ENCODE measurements around the gene ITPRIPL2.

- TF ChIP-seq, protein P1, sequence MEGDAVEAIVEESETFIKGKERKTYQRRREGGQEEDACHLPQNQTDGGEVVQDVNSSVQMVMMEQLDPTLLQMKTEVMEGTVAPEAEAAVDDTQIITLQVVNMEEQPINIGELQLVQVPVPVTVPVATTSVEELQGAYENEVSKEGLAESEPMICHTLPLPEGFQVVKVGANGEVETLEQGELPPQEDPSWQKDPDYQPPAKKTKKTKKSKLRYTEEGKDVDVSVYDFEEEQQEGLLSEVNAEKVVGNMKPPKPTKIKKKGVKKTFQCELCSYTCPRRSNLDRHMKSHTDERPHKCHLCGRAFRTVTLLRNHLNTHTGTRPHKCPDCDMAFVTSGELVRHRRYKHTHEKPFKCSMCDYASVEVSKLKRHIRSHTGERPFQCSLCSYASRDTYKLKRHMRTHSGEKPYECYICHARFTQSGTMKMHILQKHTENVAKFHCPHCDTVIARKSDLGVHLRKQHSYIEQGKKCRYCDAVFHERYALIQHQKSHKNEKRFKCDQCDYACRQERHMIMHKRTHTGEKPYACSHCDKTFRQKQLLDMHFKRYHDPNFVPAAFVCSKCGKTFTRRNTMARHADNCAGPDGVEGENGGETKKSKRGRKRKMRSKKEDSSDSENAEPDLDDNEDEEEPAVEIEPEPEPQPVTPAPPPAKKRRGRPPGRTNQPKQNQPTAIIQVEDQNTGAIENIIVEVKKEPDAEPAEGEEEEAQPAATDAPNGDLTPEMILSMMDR (conservative IDR thresholded peaks at IDR 0.05; ENCODE audit: low read depth, low read length) = no peak
- no peak for TF ChIP-seq EZH2 (IDR thresholded peaks at IDR 0.05; ENCODE audit: low read length, unreplicated experiment)
Observed at GRCh38 chr16:19073863-19074262, 39.9 kb upstream of the ITPRIPL2 start.
